ENCODE data around the gene SMC6. TPM values are rescaled to one million over a fixed set of nuclear protein-coding genes. Genes with fewer than 3 reads are reported as not detected.

SMC6 gene
- total RNA-seq, 2 experiments from 2014 or later = 35.2 to 37.2 TPM

- ATAC-seq = no peak
- ChIA-PET CTCF (interaction anchor here (1.3 to 6.4 kb wide), 2 partner anchors 10 to 18 kb away, joined by 3 to 52 read pairs; no protein-coding TSS in a partner anchor), POLR2A (no interaction called here)
- Mint-ChIP-seq H3K4me1 (ENCODE audit: low read depth) (peaks cover 16% of the 10 kb centered on the region), H3K27ac (no peak overlapping the region), H3K36me3 (ENCODE audit: low read depth) (peaks cover 21% of the 10 kb centered on the region), H3K4me3 (no peak overlapping the region), H3K9me3 (ENCODE audit: insufficient read depth) (no peaks in the 10 kb centered on the region), H3K27me3 (ENCODE audit: low read depth) (no peaks in the 10 kb centered on the region)
- DNase-seq = no peak
These were observed 92.2 kb downstream of the SMC6 start for GRCh38 chr2:17661460-17661859.

- ChIA-PET POLR2A (no interaction called here), CTCF (interaction anchor here (1.0 to 6.4 kb wide), 3 partner anchors 9 to 14 kb away, joined by 3 to 52 read pairs (median 6); no protein-coding TSS in a partner anchor)
- Mint-ChIP-seq H3K4me3 (no peak overlapping the region), H3K4me1 (ENCODE audit: low read depth) (peaks cover 16% of the 10 kb centered on the region), H3K27ac (no peak overlapping the region), H3K9me3 (ENCODE audit: insufficient read depth) (no peaks in the 10 kb centered on the region), H3K27me3 (ENCODE audit: low read depth) (no peaks in the 10 kb centered on the region), H3K36me3 (ENCODE audit: low read depth) (peaks cover 19% of the 10 kb centered on the region)
- ATAC-seq (no peak), DNase-seq (no peak)
These were observed 93.4 kb downstream of the SMC6 start for GRCh38 chr2:17660219-17660618.

GRCh38 chr2:17658251-17658843 is 95.3 kb downstream of the SMC6 start:
- Mint-ChIP-seq H3K9me3 (ENCODE audit: insufficient read depth) (no peaks in the 10 kb centered on the region), H3K36me3 (ENCODE audit: low read depth) (peaks cover 12% of the 10 kb centered on the region), H3K27me3 (ENCODE audit: low read depth) (no peaks in the 10 kb centered on the region), H3K4me3 (no peak overlapping the region), H3K4me1 (ENCODE audit: low read depth) (peaks cover 16% of the 10 kb centered on the region), H3K27ac (no peak overlapping the region)
- DNase-seq (no peak), ATAC-seq (no peak)
- CTCF ChIA-PET = interaction anchor here (6.4 kb wide), 1 partner anchor 14 kb away, joined by 52 read pairs; no protein-coding TSS in a partner anchor
- POLR2A ChIA-PET = no interaction called here

- no peaks in the 10 kb centered on the region for H3K27me3 Mint-ChIP-seq (ENCODE audit: low read depth)
- ChIA-PET CTCF (interaction anchor here (6.4 kb wide), 1 partner anchor 14 kb away, joined by 52 read pairs; no protein-coding TSS in a partner anchor), POLR2A (no interaction called here)
- no peaks in the 10 kb centered on the region for H3K9me3 Mint-ChIP-seq (ENCODE audit: insufficient read depth)
- peaks cover 9% of the 10 kb centered on the region for H3K36me3 Mint-ChIP-seq (ENCODE audit: low read depth)
- DNase-seq (no peak), ATAC-seq (no peak)
- no peak overlapping the region for H3K4me3 Mint-ChIP-seq
- H3K4me1 Mint-ChIP-seq (ENCODE audit: low read depth) = peaks cover 16% of the 10 kb centered on the region
- H3K27ac Mint-ChIP-seq = no peak overlapping the region
These were observed 95.9 kb downstream of the SMC6 start for GRCh38 chr2:17657759-17658158.

- POLR2A ChIA-PET = no interaction called here
- H3K27me3 Mint-ChIP-seq (ENCODE audit: low read depth) = no peaks in the 10 kb centered on the region
These were observed 100.8 kb downstream of the SMC6 start for GRCh38 chr2:17652681-17653394.

GRCh38 chr2:17649026-17649425 is 104.6 kb downstream of the SMC6 start:
- no peak overlapping the region for H3K27ac Mint-ChIP-seq
- H3K4me1 Mint-ChIP-seq (ENCODE audit: low read depth) = peaks cover 3% of the 10 kb centered on the region
- H3K4me3 Mint-ChIP-seq = no peak overlapping the region
- H3K27me3 Mint-ChIP-seq (ENCODE audit: low read depth) = no peaks in the 10 kb centered on the region
- ChIA-PET POLR2A (no interaction called here), CTCF (no interaction called here)
- no peaks in the 10 kb centered on the region for H3K9me3 Mint-ChIP-seq (ENCODE audit: insufficient read depth)
- no peak for ATAC-seq
- H3K36me3 Mint-ChIP-seq (ENCODE audit: low read depth) = no peaks in the 10 kb centered on the region
- no peak for DNase-seq

More at GRCh38 chr2:17652681-17653394, 100.8 kb downstream of the SMC6 start:
- H3K27ac Mint-ChIP-seq = no peak overlapping the region
- no peaks in the 10 kb centered on the region for H3K9me3 Mint-ChIP-seq (ENCODE audit: insufficient read depth)
- H3K4me1 Mint-ChIP-seq (ENCODE audit: low read depth) = no peaks in the 10 kb centered on the region
- no peak for DNase-seq
- no peak overlapping the region for H3K4me3 Mint-ChIP-seq
- CTCF ChIA-PET = interaction anchor here (1.6 kb wide), 1 partner anchor 19 kb away, joined by 7 read pairs; no protein-coding TSS in a partner anchor
- ATAC-seq = no peak
- H3K36me3 Mint-ChIP-seq (ENCODE audit: low read depth) = no peaks in the 10 kb centered on the region

- POLR2A ChIA-PET = no interaction called here
- Mint-ChIP-seq H3K4me3 (no peak overlapping the region), H3K36me3 (ENCODE audit: low read depth) (no peaks in the 10 kb centered on the region), H3K4me1 (ENCODE audit: low read depth) (peaks cover 3% of the 10 kb centered on the region), H3K27ac (no peak overlapping the region), H3K9me3 (ENCODE audit: insufficient read depth) (no peaks in the 10 kb centered on the region), H3K27me3 (ENCODE audit: low read depth) (no peaks in the 10 kb centered on the region)
- CTCF ChIA-PET = no interaction called here
- DNase-seq (no peak), ATAC-seq (no peak)
These were observed 105.0 kb downstream of the SMC6 start for GRCh38 chr2:17648581-17648980.

- no peaks in the 10 kb centered on the region for H3K36me3 Mint-ChIP-seq (ENCODE audit: low read depth)
- H3K27me3 Mint-ChIP-seq (ENCODE audit: low read depth) = no peaks in the 10 kb centered on the region
- ChIA-PET CTCF (interaction anchor here (1.1 to 7.8 kb wide), 6 partner anchors 12 to 184 kb away, joined by 4 to 119 read pairs (median 10); no protein-coding TSS in a partner anchor), POLR2A (no interaction called here)
- no peak overlapping the region for H3K27ac Mint-ChIP-seq
- no peaks in the 10 kb centered on the region for H3K9me3 Mint-ChIP-seq (ENCODE audit: insufficient read depth)
- ATAC-seq (no peak), DNase-seq (no peak)
- no peak overlapping the region for H3K4me3 Mint-ChIP-seq
- peaks cover 3% of the 10 kb centered on the region for H3K4me1 Mint-ChIP-seq (ENCODE audit: low read depth)
These were observed 106.5 kb downstream of the SMC6 start for GRCh38 chr2:17646838-17647701.

GRCh38 chr2:17646081-17646554 is 107.5 kb downstream of the SMC6 start:
- Mint-ChIP-seq H3K4me3 (no peak overlapping the region), H3K4me1 (ENCODE audit: low read depth) (peaks cover 3% of the 10 kb centered on the region), H3K27ac (no peak overlapping the region), H3K9me3 (ENCODE audit: insufficient read depth) (no peaks in the 10 kb centered on the region), H3K36me3 (ENCODE audit: low read depth) (no peaks in the 10 kb centered on the region), H3K27me3 (ENCODE audit: low read depth) (no peaks in the 10 kb centered on the region)
- POLR2A ChIA-PET = no interaction called here
- CTCF ChIA-PET = interaction anchor here (0.7 to 7.8 kb wide), 12 partner anchors 10 to 185 kb away, joined by 3 to 119 read pairs (median 6); no protein-coding TSS in a partner anchor
- DNase-seq (peak; percentile 66), ATAC-seq (peak; percentile 68)

GRCh38 chr2:17644997-17645720 is 108.5 kb downstream of the SMC6 start:
- no peak overlapping the region for H3K27ac Mint-ChIP-seq
- peaks cover 3% of the 10 kb centered on the region for H3K4me1 Mint-ChIP-seq (ENCODE audit: low read depth)
- DNase-seq (no peak), ATAC-seq (no peak)
- CTCF ChIA-PET = interaction anchor here (0.7 to 7.8 kb wide), 11 partner anchors 10 to 132 kb away, joined by 3 to 119 read pairs (median 6); no protein-coding TSS in a partner anchor
- POLR2A ChIA-PET = no interaction called here
- H3K9me3 Mint-ChIP-seq (ENCODE audit: insufficient read depth) = no peaks in the 10 kb centered on the region
- H3K4me3 Mint-ChIP-seq = no peak overlapping the region
- H3K36me3 Mint-ChIP-seq (ENCODE audit: low read depth) = no peaks in the 10 kb centered on the region
- H3K27me3 Mint-ChIP-seq (ENCODE audit: low read depth) = no peaks in the 10 kb centered on the region

GRCh38 chr2:17643031-17643615 is 110.5 kb downstream of the SMC6 start:
- POLR2A ChIA-PET = no interaction called here

More at GRCh38 chr2:17643031-17643615, 110.5 kb downstream of the SMC6 start:
- CTCF ChIA-PET = interaction anchor here (7.8 kb wide), 1 partner anchor 29 kb away, joined by 119 read pairs; no protein-coding TSS in a partner anchor
- Mint-ChIP-seq H3K27ac (no peak overlapping the region), H3K36me3 (ENCODE audit: low read depth) (no peaks in the 10 kb centered on the region), H3K9me3 (ENCODE audit: insufficient read depth) (no peaks in the 10 kb centered on the region), H3K27me3 (ENCODE audit: low read depth) (no peaks in the 10 kb centered on the region), H3K4me1 (ENCODE audit: low read depth) (peaks cover 3% of the 10 kb centered on the region), H3K4me3 (no peak overlapping the region)
- ATAC-seq (no peak), DNase-seq (no peak)

Data from activated CD8-positive, alpha-beta T cell treated with anti-CD3 and anti-CD28 coated beads, Interleukin-2, amount 10 ng/mL, durations not matched to agents 7 days and 5 days (primary cell).